Activated CD8-positive, alpha-beta T cell treated with anti-CD3 and anti-CD28 coated beads for 36 hours (primary cell): ENCODE data around the gene DCST1. TPM values are rescaled to one million over a fixed set of nuclear protein-coding genes. Genes with fewer than 3 reads are reported as not detected.

Experiments
- ATAC-seq: fragments of 200-7000 bp; cut with Tn5 transposase; one replicate; pipeline ENCODE4 v1.10.0; 2021; ENCODE audit warnings: mild to moderate bottlenecking, moderate library complexity
- CTCF ChIA-PET: fragments of 350-600 bp; sonication (Branson Sonifier 250); formaldehyde crosslinking; loops from one replicate; lab custom pipeline; 2021; ENCODE audit warnings: antibody characterized with exemption; lab: Charles Lee
- POLR2A ChIA-PET: fragments of 350-600 bp; sonication (Branson Sonifier 250); formaldehyde crosslinking; loops from one replicate; lab custom pipeline; 2021; ENCODE audit warnings: antibody characterized with exemption; lab: Charles Lee
- DNase-seq: peaks from one replicate; pipeline ENCODE4 v3.0.0-alpha.2; 2020
- H3K27ac Mint-ChIP-seq: one replicate; pipeline ENCODE4 v1.8.0; 2021; ENCODE audit warnings: mild to moderate bottlenecking, mixed read lengths
- H3K27me3 Mint-ChIP-seq: one replicate; pipeline ENCODE4 v1.8.0; 2021; ENCODE audit warnings: mixed read lengths
- H3K36me3 Mint-ChIP-seq: one replicate; pipeline ENCODE4 v1.8.0; 2021; ENCODE audit warnings: low read depth, mixed read lengths
- H3K4me1 Mint-ChIP-seq: one replicate; pipeline ENCODE4 v1.8.0; 2021; ENCODE audit warnings: low read depth, mixed read lengths
- H3K4me3 Mint-ChIP-seq: one replicate; pipeline ENCODE4 v1.8.0; 2021; ENCODE audit warnings: mild to moderate bottlenecking, moderate library complexity, mixed read lengths
- H3K9me3 Mint-ChIP-seq: one replicate; pipeline ENCODE4 v1.8.0; 2021; ENCODE audit warnings: mixed read lengths
- CTCF ChIP-seq: fragments of 200-600 bp; IDR thresholded peaks from one replicate; pipeline ENCODE4 v1.8.0; 2022; ENCODE audit warnings: antibody characterized with exemption, mild to moderate bottlenecking
- intact Hi-C: fragments of 100-400 bp; cut with micrococcal nuclease; formaldehyde crosslinking; loops from one replicate; pipeline ENCODE4 v1.10.0; 2022
- total RNA-seq, 2 experiments: library from RNA; stranded (reverse); gene quantifications; one replicate each; pipeline ENCODE4 v1.2.3, GENCODE V29; 2021

The DCST1 gene
- total RNA-seq, 2 experiments from 2014 or later: not detected

GRCh38 chr1:155063550-155064110 lies 30.0 kb downstream of the DCST1 start, which contains the start of gene EFNA4:
TSS of gene EFNA4 (plus strand) at chr1:155063740. CDS start at chr1:155063824, 84 bp downstream.
- Mint-ChIP-seq H3K4me3 (peak within 1 kb of the TSS; percentile 77), H3K9me3 (no peaks in the 10 kb centered on the region), H3K4me1 (peaks cover 32% of the 10 kb centered on the region), H3K36me3 (peaks cover 11% of the 10 kb centered on the region), H3K27ac (peak within 1 kb of the TSS; percentile 39), H3K27me3 (no peaks in the 10 kb centered on the region)
- TF ChIP-seq CTCF: no peak
- CTCF ChIA-PET: interaction anchor here (1.0 to 23.5 kb wide), 10 partner anchors 12 to 143 kb away, joined by 3 to 278 read pairs (median 6); partner anchors contain the start of genes ADAM15, EFNA3 and KRTCAP2
- POLR2A ChIA-PET: interaction anchor here (0.8 to 2.5 kb wide), 7 partner anchors 12 to 109 kb away, joined by 3 to 11 read pairs (median 4); partner anchors contain the start of genes ADAM15 and KRTCAP2
- peak; percentile 88 for DNase-seq
- ATAC-seq: peak; percentile 80
- intact Hi-C loops: loop anchor here (2.0 to 5.0 kb wide), 2 partner anchors 21 to 91 kb away; partner anchors contain the start of genes CKS1B and SHC1

- ChIA-PET POLR2A (interaction anchor here (0.9 to 2.5 kb wide), 7 partner anchors 11 to 179 kb away, joined by 3 to 11 read pairs (median 5); partner anchors contain the start of genes ADAM15, EFNA3 and KRTCAP2), CTCF (interaction anchor here (1.2 to 23.5 kb wide), 9 partner anchors 11 to 142 kb away, joined by 3 to 278 read pairs (median 5); partner anchors contain the start of genes ADAM15, EFNA3 and KRTCAP2)
- peaks cover 12% of the 10 kb centered on the region for H3K36me3 Mint-ChIP-seq
- H3K9me3 Mint-ChIP-seq: no peaks in the 10 kb centered on the region
- TF ChIP-seq CTCF: no peak
- H3K4me3 Mint-ChIP-seq: peak overlapping the region; percentile 77
- H3K4me1 Mint-ChIP-seq: peaks cover 32% of the 10 kb centered on the region
- peak; percentile 40 for ATAC-seq
- H3K27ac Mint-ChIP-seq: peak overlapping the region; percentile 39
- H3K27me3 Mint-ChIP-seq: no peaks in the 10 kb centered on the region
- intact Hi-C loops: loop anchor here (5.0 kb wide), 1 partner anchor 92 kb away; the partner anchor contains the start of genes CKS1B and SHC1
- peak; percentile 61 for DNase-seq
Observed at GRCh38 chr1:155064111-155064831, 30.6 kb downstream of the DCST1 start.

GRCh38 chr1:155064832-155065429 lies 31.3 kb downstream of the DCST1 start:
- POLR2A ChIA-PET: interaction anchor here (0.9 to 2.5 kb wide), 8 partner anchors 10 to 179 kb away, joined by 3 to 11 read pairs (median 5); partner anchors contain the start of genes ADAM15, EFNA3 and KRTCAP2
- DNase-seq: no peak
- no peak for ATAC-seq
- no peak for TF ChIP-seq CTCF
- Mint-ChIP-seq H3K4me1 (peaks cover 32% of the 10 kb centered on the region), H3K27me3 (no peaks in the 10 kb centered on the region), H3K4me3 (peak overlapping the region; percentile 77), H3K9me3 (no peaks in the 10 kb centered on the region), H3K27ac (no peak overlapping the region), H3K36me3 (peaks cover 12% of the 10 kb centered on the region)
- CTCF ChIA-PET: interaction anchor here (1.3 to 23.5 kb wide), 7 partner anchors 11 to 108 kb away, joined by 4 to 278 read pairs (median 8); partner anchors contain the start of genes ADAM15, EFNA3 and KRTCAP2
- intact Hi-C loops: loop anchor here (5.0 kb wide), 1 partner anchor 93 kb away; the partner anchor contains the start of genes CKS1B and SHC1

- Mint-ChIP-seq H3K36me3 (peaks cover 6% of the 10 kb centered on the region), H3K27me3 (no peaks in the 10 kb centered on the region), H3K4me3 (no peak overlapping the region), H3K9me3 (no peaks in the 10 kb centered on the region), H3K27ac (no peak overlapping the region), H3K4me1 (peaks cover 33% of the 10 kb centered on the region)
- DNase-seq (no peak), ATAC-seq (no peak)
- ChIA-PET CTCF (interaction anchor here (0.9 to 23.5 kb wide), 2 partner anchors 9 to 18 kb away, joined by 3 to 278 read pairs; no protein-coding TSS in a partner anchor), POLR2A (interaction anchor here (0.6 to 1.9 kb wide), 4 partner anchors 9 to 66 kb away, joined by 3 to 6 read pairs (median 4); partner anchors contain the start of gene EFNA3)
- no peak for TF ChIP-seq CTCF
- intact Hi-C loops: no loop called here
Observed at GRCh38 chr1:155066777-155067176, 33.2 kb downstream of the DCST1 start.
